Stimulated activated naive CD4-positive, alpha-beta T cell treated with Interleukin-2 at 50 U/mL for 16 hours (primary cell): Measurements from ENCODE around the gene TDG.
"Not testable (repeated sequence)": the region's sequence is repeated elsewhere in the genome, so short reads cannot be mapped to it uniquely, and the experiment has no call there.

Experiments used
- DNase-seq: peaks from one replicate; lab custom pipeline; 2025; lab: John Stamatoyannopoulos, UW

The TDG gene

GRCh38 chr12:103960616-103961227 is 5.0 kb upstream of the TDG start:
- no peak for DNase-seq

GRCh38 chr12:103962493-103962892 is 3.2 kb upstream of the TDG start:
- no peak for DNase-seq

GRCh38 chr12:103964805-103965204 is 867 bp upstream of the TDG start:
- DNase-seq, result no peak

- no peak for DNase-seq
These were observed 450 bp upstream of the TDG start for GRCh38 chr12:103965255-103965589.

- no peak for DNase-seq
These were observed 1.1 kb downstream of the TDG start for GRCh38 chr12:103966736-103967135.

GRCh38 chr12:103969391-103969790 is 3.7 kb downstream of the TDG start:
- no peak for DNase-seq

GRCh38 chr12:103973909-103974308 is 8.2 kb downstream of the TDG start:
- DNase-seq, result no peak

- no peak for DNase-seq
These were observed 9.7 kb downstream of the TDG start for GRCh38 chr12:103975368-103975767.

GRCh38 chr12:103978384-103978982 is 12.8 kb downstream of the TDG start:
- no peak for DNase-seq

- no peak for DNase-seq
These were observed 21.2 kb downstream of the TDG start for GRCh38 chr12:103986829-103987228.

GRCh38 chr12:103994235-103994634 is 28.6 kb downstream of the TDG start:
- no peak for DNase-seq

GRCh38 chr12:103996595-103996994 is 30.9 kb downstream of the TDG start:
- DNase-seq, result no peak

GRCh38 chr12:103997286-103997900 is 31.7 kb downstream of the TDG start:
- no peak for DNase-seq

GRCh38 chr12:103998976-103999375 is 33.3 kb downstream of the TDG start:
- DNase-seq, result no peak

- DNase-seq, result no peak
These were observed 35.2 kb downstream of the TDG start for GRCh38 chr12:104000807-104001434.

GRCh38 chr12:104002686-104003085 is 37.0 kb downstream of the TDG start:
- DNase-seq, result no peak

GRCh38 chr12:104003596-104003995 is 37.9 kb downstream of the TDG start:
- no peak for DNase-seq

- DNase-seq, result no peak
These were observed 41.3 kb downstream of the TDG start for GRCh38 chr12:104006929-104007328.

GRCh38 chr12:104010121-104010520 is 44.4 kb downstream of the TDG start:
- no peak for DNase-seq

GRCh38 chr12:104010606-104011169 is 45.0 kb downstream of the TDG start:
- no peak for DNase-seq

GRCh38 chr12:104011253-104011652 is 45.6 kb downstream of the TDG start:
- no peak for DNase-seq

GRCh38 chr12:104012331-104012730 is 46.7 kb downstream of the TDG start:
- no peak for DNase-seq

- DNase-seq, result not testable (repeated sequence)
These were observed 56.2 kb downstream of the TDG start for GRCh38 chr12:104021862-104022261.
